K562 (cell line): ENCODE results near the gene SLC39A3. TPM values are rescaled to one million over a fixed set of nuclear protein-coding genes. Genes with fewer than 3 reads are reported as not detected.

Experiments used
- AFF1 ChIP-seq, 2 experiments: fragments of 450-650 bp; IDR thresholded peaks; 2 replicates each; pipeline ENCODE4 v1.6.1; 2018; ENCODE audit warnings: mild to moderate bottlenecking in 2 of 2, low read depth in 1 of 2; ENCODE audit not compliant: partially characterized antibody in 2 of 2
- E2F3 ChIP-seq: fragments of 250-450 bp; sonication (Bioruptor Pico); IDR thresholded peaks from 2 replicates; pipeline ENCODE4 v1.4.0; 2020; ENCODE audit warnings: mild to moderate bottlenecking
- E2F8 ChIP-seq: fragments of 450-650 bp; IDR thresholded peaks from 2 replicates; pipeline ENCODE4 v1.7.1; 2018; ENCODE audit warnings: mild to moderate bottlenecking, low read depth; ENCODE audit not compliant: partially characterized antibody
- IRF9 ChIP-seq: fragments of 450-650 bp; IDR thresholded peaks from 2 replicates; pipeline ENCODE4 v1.6.1; 2016; ENCODE audit warnings: missing biosample characterization, missing genetic modification characterization
- MXI1 ChIP-seq: IDR thresholded peaks from 2 replicates; pipeline ENCODE4 v1.6.1; 2011; ENCODE audit warnings: low read depth, mild to moderate bottlenecking, improper control_type of control experiment, low read length
- NFATC3 ChIP-seq: fragments of 450-650 bp; IDR thresholded peaks from 2 replicates; pipeline ENCODE4 v1.6.1; 2017; ENCODE audit warnings: mild to moderate bottlenecking
- NR0B1 ChIP-seq: fragments of 450-650 bp; IDR thresholded peaks from one replicate; pipeline ENCODE4 v1.6.1; 2018; ENCODE audit warnings: mild to moderate bottlenecking, moderate library complexity; ENCODE audit not compliant: partially characterized antibody
- PHTF2 ChIP-seq: fragments of 250-450 bp; sonication (Bioruptor Pico); IDR thresholded peaks from 2 replicates; pipeline ENCODE4 v1.5.0; 2021; ENCODE audit warnings: mild to moderate bottlenecking
- PURB ChIP-seq: sonication (generic); formaldehyde crosslinking; IDR thresholded peaks from 2 replicates; pipeline ENCODE4 v1.9.0; 2021; ENCODE audit warnings: low read depth, mild to moderate bottlenecking, missing genetic modification reagents
- SAFB2 ChIP-seq: fragments of 200-400 bp; formaldehyde crosslinking; IDR thresholded peaks from 2 replicates; pipeline ENCODE4 v1.6.1; 2018; ENCODE audit warnings: borderline replicate concordance, low read length, low read depth, moderate library complexity; ENCODE audit not compliant: severe bottlenecking
- SIN3A ChIP-seq, 2 experiments: fragments of 150-350 bp in 1 of 2; IDR thresholded peaks; 2 replicates each; pipeline ENCODE4 v1.6.1; 2011 to 2016; ENCODE audit warnings: borderline replicate concordance in 2 of 2, low read depth in 2 of 2, low read length in 2 of 2, mild to moderate bottlenecking in 2 of 2, moderate library complexity in 2 of 2; ENCODE audit not compliant: control insufficient read depth in 1 of 2
- SP2 ChIP-seq: IDR thresholded peaks from 2 replicates; pipeline ENCODE4 v1.6.1; 2011; ENCODE audit warnings: mild to moderate bottlenecking, low read depth, low read length, moderate library complexity; ENCODE audit not compliant: poor library complexity, severe bottlenecking; ENCODE audit errors: extremely low read depth
- ZKSCAN8 ChIP-seq: fragments of 200-800 bp; sonication (Bioruptor generic); IDR thresholded peaks from 2 replicates; pipeline ENCODE4 v1.6.1; 2016; ENCODE audit warnings: missing genetic modification characterization, missing compliant biosample characterization
- ZNF311 ChIP-seq: fragments of 250-450 bp; sonication (Bioruptor Pico); IDR thresholded peaks from 2 replicates; pipeline ENCODE4 v1.4.0; 2020; ENCODE audit warnings: mild to moderate bottlenecking, moderate library complexity
- ZNF512 ChIP-seq: IDR thresholded peaks from 2 replicates; pipeline ENCODE4 v1.6.1; 2016; ENCODE audit warnings: missing genetic modification characterization, missing compliant biosample characterization
- polyA plus RNA-seq, 8 experiments: library from polyadenylated mRNA; depleted of rRNA in 4 of 8; stranded (reverse) in 5 of 8; unstranded in 3 of 8; fragments of >200 nt; fragmentation: Nextera tagmentation in 2 of 8; fragmentation: Illumina TruSeq in 1 of 8; extraction: Ambion mirVana in 2 of 8; extraction: Trizol in 1 of 8; gene quantifications; 2 replicates each; pipeline versions ENCODE4 v1.2.1 to v1.2.3, GENCODE V29; 2011 to 2014; ENCODE audit warnings: inconsistent platforms in 1 of 8, missing spikeins in 1 of 8
- total RNA-seq, 7 experiments: library from RNA; depleted of rRNA in 6 of 7; stranded (reverse); fragments of >200 nt in 6 of 7; fragmentation: Illumina TruSeq in 2 of 7; extraction: Trizol in 2 of 7; gene quantifications; 2 replicates each; pipeline versions ENCODE4 v1.2.1 to v1.2.3, GENCODE V29; 2011 to 2021; ENCODE audit warnings: low replicate concordance in 1 of 7

SLC39A3 gene
- total and polyA plus RNA-seq, 9 of the 15 experiments (the other 6 are each of a cell fraction or from before 2014, with no cell fraction given) = 2.3 to 215 (median 127) TPM

GRCh38 chr19:2722541-2723344, 17.1 kb downstream of the SLC39A3 start (continued):
- TF ChIP-seq PHTF2 (CRISPR knock-in tag) (no peak), SIN3A (IDR thresholded peaks at IDR 0.05; ENCODE audit: borderline replicate concordance in 2 of 2, control insufficient read depth in 1 of 2, low read depth in 2 of 2, low read length in 2 of 2) (no peak), PURB (no peak), MXI1 (no peak), ZNF512 (tag) (no peak), SP2 (no peak), NR0B1 (no peak), E2F3 (CRISPR knock-in tag) (no peak), AFF1 (IDR thresholded peaks at IDR 0.05; ENCODE audit: low read depth in 1 of 2, partially characterized antibody in 2 of 2) (no peak), NFATC3 (no peak), IRF9 (no peak), E2F8 (no peak), ZNF311 (CRISPR knock-in tag) (no peak), ZKSCAN8 (no peak), SAFB2 (no peak)
